T-helper 2 cell treated with Interferon-gamma antibody and Interleukin-4, amounts not matched to agents 5 μg/mL and 100 μg/mL, for 36 hours (primary cell): Measurements from ENCODE around the gene DTYMK.

Experiments used
- DNase-seq: peaks from one replicate; pipeline ENCODE4 v3.0.0; 2021; ENCODE audit warnings: low spot score
- H3K27ac Mint-ChIP-seq: one replicate; pipeline ENCODE4 v1.8.0; 2021; ENCODE audit warnings: mild to moderate bottlenecking, mixed read lengths
- H3K27me3 Mint-ChIP-seq: one replicate; pipeline ENCODE4 v1.8.0; 2021; ENCODE audit warnings: low read depth, mixed read lengths
- H3K36me3 Mint-ChIP-seq: one replicate; pipeline ENCODE4 v1.8.0; 2021; ENCODE audit warnings: low read depth, mixed read lengths
- H3K4me1 Mint-ChIP-seq: one replicate; pipeline ENCODE4 v1.8.0; 2021; ENCODE audit warnings: low read depth, mixed read lengths
- H3K4me3 Mint-ChIP-seq: one replicate; pipeline ENCODE4 v1.8.0; 2022; ENCODE audit warnings: mild to moderate bottlenecking, moderate library complexity, mixed read lengths
- H3K9me3 Mint-ChIP-seq: one replicate; pipeline ENCODE4 v1.8.0; 2021; ENCODE audit warnings: mixed read lengths

DTYMK gene

DNA sequence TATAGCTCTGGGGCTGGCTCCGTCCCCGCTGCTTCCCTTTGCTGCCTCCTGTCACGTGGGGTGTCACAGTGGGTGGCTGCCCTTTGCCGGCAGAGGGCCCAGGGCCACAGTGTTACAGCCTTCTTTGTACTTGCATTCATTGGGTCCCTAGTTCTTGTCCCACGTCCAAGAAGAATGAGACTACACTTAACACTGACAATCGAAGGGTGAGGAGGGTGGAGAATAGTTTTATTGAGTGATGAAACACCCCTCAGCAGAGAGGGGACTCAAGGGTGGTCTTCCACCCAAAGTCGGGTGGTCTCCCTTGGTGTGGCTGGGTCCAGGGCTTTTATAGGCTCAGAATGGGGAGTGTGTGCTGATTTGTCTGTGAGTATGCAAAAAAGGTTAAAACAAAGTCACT is 47.2 kb downstream of the DTYMK start:
- peaks cover 6% of the 10 kb centered on the region for H3K9me3 Mint-ChIP-seq
- H3K27ac Mint-ChIP-seq, result no peak overlapping the region
- peaks cover 36% of the 10 kb centered on the region for H3K4me1 Mint-ChIP-seq
- DNase-seq, result no peak
- H3K27me3 Mint-ChIP-seq, result no peaks in the 10 kb centered on the region
- H3K4me3 Mint-ChIP-seq, result peak overlapping the region; percentile 38
- H3K36me3 Mint-ChIP-seq, result peaks cover 27% of the 10 kb centered on the region

- H3K36me3 Mint-ChIP-seq, result peaks cover 29% of the 10 kb centered on the region
- H3K4me3 Mint-ChIP-seq, result peak overlapping the region; percentile 98
- peaks cover 36% of the 10 kb centered on the region for H3K4me1 Mint-ChIP-seq
- H3K9me3 Mint-ChIP-seq, result peaks cover 6% of the 10 kb centered on the region
- no peaks in the 10 kb centered on the region for H3K27me3 Mint-ChIP-seq
- peak overlapping the region; percentile 93 for H3K27ac Mint-ChIP-seq
- DNase-seq, result no peak
Measured at GRCh38 chr2:241638940-241639339, 47.7 kb downstream of the DTYMK start.

GRCh38 chr2:241637795-241638660 is 48.6 kb downstream of the DTYMK start:
- Mint-ChIP-seq H3K27ac (peak overlapping the region; percentile 93), H3K4me1 (peaks cover 36% of the 10 kb centered on the region)
- DNase-seq, result no peak

DNA sequence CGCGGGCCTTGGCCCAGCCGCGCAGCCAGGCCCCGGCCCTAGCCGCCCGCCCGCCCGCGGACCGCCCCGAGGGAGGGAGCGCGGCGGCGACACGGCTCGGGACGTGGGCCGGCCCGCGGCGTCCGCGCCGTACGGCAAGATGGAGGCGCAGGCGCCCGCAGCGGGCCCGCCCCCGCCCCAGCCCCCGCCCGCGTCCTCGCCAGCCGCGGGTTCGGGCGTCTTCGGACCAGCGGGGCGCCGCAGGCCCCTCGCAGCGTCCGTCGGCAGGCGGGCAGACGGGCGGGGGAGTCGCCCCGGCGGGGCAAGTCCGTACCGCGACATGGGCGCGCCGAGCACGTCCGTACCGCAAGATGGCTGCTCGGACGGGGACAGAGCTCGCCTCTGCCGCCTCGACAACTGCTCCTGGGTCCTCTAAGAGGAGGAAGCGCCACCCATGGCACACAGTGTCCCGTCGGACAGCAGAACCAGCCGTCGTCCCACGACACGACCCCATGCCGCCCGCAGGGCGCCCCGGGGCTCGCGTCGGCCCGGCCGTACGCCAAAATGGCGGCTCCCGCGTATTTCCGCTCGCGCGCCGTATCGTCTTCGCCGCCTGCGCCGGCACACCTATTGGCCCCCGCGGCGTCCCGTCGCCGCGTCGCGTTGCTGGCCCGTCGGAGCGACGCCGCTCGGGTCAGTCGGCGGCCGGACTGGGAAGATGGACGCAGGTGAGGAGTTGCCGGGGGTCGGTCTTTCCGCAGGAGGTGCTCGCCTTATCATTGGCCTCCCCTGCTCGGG is 49.4 kb downstream of the DTYMK start, which contains the start of the genes ATG4B and THAP4:
Gene ATG4B (plus strand): TSS at position 676 of the 777 bp plus-strand sequence. CDS start 22 bp downstream, at position 698.
Gene THAP4 (minus strand): TSS at position 141 of the 777 bp plus-strand sequence. CDS start 141 bp downstream, outside the sequence.
- Mint-ChIP-seq H3K36me3 (peaks cover 33% of the 10 kb centered on the region), H3K27me3 (no peaks in the 10 kb centered on the region), H3K4me3 (peak within 1 kb of the TSS; percentile 98), H3K27ac (peak within 1 kb of the TSS; percentile 93), H3K9me3 (peaks cover 6% of the 10 kb centered on the region), H3K4me1 (peaks cover 36% of the 10 kb centered on the region)
- peak; percentile 83 for DNase-seq

More at GRCh38 chr2:241637795-241638660, 48.6 kb downstream of the DTYMK start:
- Mint-ChIP-seq H3K27me3 (no peaks in the 10 kb centered on the region), H3K4me3 (peak overlapping the region; percentile 98), H3K36me3 (peaks cover 28% of the 10 kb centered on the region), H3K9me3 (peaks cover 6% of the 10 kb centered on the region)

GRCh38 chr2:241636182-241637017 is 50.2 kb downstream of the DTYMK start:
- Mint-ChIP-seq H3K27me3 (no peaks in the 10 kb centered on the region), H3K27ac (peak overlapping the region; percentile 74), H3K36me3 (peaks cover 37% of the 10 kb centered on the region), H3K4me3 (peak overlapping the region; percentile 65), H3K4me1 (peaks cover 32% of the 10 kb centered on the region), H3K9me3 (peaks cover 6% of the 10 kb centered on the region)
- DNase-seq, result peak; percentile 35

DNA sequence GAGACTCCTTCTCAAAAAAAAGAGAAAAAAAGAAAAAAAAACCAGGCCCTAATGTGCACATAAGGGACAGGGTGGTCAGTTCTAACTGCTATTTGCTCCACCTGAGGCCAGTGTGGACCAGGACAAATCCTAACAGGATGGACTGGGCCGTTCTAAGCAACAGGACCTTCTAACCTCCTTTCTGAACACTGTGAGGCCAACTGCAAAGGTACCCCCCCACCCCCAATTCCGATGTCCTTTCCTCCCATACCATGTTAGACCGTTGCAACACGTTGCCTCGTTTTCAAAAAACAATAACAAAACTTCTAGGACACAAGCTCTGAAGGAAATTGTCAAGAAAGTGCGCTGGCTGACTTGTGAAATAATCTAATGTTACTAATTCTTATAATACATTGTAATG is 50.9 kb downstream of the DTYMK start:
- Mint-ChIP-seq H3K27ac (peak overlapping the region; percentile 74), H3K9me3 (peaks cover 6% of the 10 kb centered on the region), H3K4me1 (peaks cover 29% of the 10 kb centered on the region), H3K36me3 (peaks cover 36% of the 10 kb centered on the region), H3K4me3 (peak overlapping the region; percentile 65), H3K27me3 (no peaks in the 10 kb centered on the region)
- DNase-seq, result no peak

DNA sequence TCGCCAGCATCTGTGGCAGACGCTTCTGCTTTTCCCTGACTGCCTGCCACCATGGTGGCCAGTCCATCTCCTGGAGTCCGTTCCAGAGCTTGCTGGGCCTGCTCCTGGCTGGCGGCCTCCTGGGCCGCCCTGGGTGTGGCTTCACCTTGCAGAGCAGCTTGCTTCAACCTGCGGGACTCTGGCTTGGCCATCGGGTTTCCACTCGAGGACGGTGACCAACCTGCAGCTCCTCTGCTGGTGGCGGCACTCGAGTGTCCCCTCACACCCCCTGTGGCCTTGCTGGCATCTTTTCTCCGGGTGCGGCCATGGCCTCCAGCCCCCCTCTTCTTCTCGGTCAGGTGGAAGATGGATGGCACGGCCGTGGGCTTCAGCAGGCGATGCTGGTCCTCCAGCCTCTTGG is 53.1 kb downstream of the DTYMK start:
- DNase-seq, result no peak
- H3K27ac Mint-ChIP-seq, result no peak overlapping the region
- no peaks in the 10 kb centered on the region for H3K9me3 Mint-ChIP-seq
- no peak overlapping the region for H3K4me3 Mint-ChIP-seq
- peaks cover 15% of the 10 kb centered on the region for H3K4me1 Mint-ChIP-seq
- H3K36me3 Mint-ChIP-seq, result peaks cover 21% of the 10 kb centered on the region
- no peaks in the 10 kb centered on the region for H3K27me3 Mint-ChIP-seq

- Mint-ChIP-seq H3K9me3 (no peaks in the 10 kb centered on the region), H3K4me1 (peaks cover 14% of the 10 kb centered on the region), H3K4me3 (no peak overlapping the region), H3K27ac (no peak overlapping the region), H3K27me3 (no peaks in the 10 kb centered on the region), H3K36me3 (peaks cover 23% of the 10 kb centered on the region)
- no peak for DNase-seq
Measured at GRCh38 chr2:241632478-241633325, 53.9 kb downstream of the DTYMK start.

DNA sequence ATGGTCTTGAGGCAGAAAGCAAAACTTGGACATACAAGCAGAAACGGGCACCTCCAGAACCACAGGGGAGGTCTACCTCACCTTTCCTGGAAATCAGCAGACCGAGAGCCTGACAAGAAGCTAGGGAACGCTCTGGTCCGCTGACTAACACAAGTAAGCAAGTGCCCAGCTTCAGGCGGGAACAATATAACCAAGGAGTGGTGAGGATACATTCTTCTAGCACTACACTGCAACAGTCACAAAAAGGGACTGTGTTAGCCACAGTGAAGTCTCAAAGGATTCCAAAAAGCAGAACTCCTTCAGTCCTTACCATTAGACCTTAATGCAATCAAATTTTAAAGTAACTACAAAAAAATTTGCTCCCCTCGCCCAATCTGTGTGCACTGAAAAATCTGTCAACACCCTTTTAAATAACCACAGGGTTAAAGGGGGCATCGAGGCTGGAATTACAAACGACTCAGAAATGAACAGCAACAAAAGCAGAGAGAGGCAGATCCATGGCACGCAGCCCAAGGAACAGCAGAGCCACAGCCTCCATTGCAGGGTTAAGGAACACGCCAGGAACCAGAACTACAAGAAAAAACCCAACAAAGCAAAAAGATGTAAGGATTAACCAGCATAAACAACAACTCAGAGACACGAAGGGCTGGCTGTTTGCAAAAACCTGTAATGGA is 56.7 kb downstream of the DTYMK start:
- H3K27ac Mint-ChIP-seq, result no peak overlapping the region
- no peaks in the 10 kb centered on the region for H3K9me3 Mint-ChIP-seq
- no peaks in the 10 kb centered on the region for H3K27me3 Mint-ChIP-seq
- H3K36me3 Mint-ChIP-seq, result peaks cover 28% of the 10 kb centered on the region
- H3K4me1 Mint-ChIP-seq, result peaks cover 7% of the 10 kb centered on the region
- H3K4me3 Mint-ChIP-seq, result no peak overlapping the region
- no peak for DNase-seq

GRCh38 chr2:241627675-241628074 is 58.9 kb downstream of the DTYMK start:
- no peak overlapping the region for H3K27ac Mint-ChIP-seq
- peaks cover 4% of the 10 kb centered on the region for H3K4me1 Mint-ChIP-seq
- peaks cover 23% of the 10 kb centered on the region for H3K36me3 Mint-ChIP-seq
- H3K9me3 Mint-ChIP-seq, result no peaks in the 10 kb centered on the region
- no peaks in the 10 kb centered on the region for H3K27me3 Mint-ChIP-seq
- no peak overlapping the region for H3K4me3 Mint-ChIP-seq
- no peak for DNase-seq
